IMR-90 (cell line): ENCODE measurements around the gene CLEC9A. TPM values are rescaled to one million over a fixed set of nuclear protein-coding genes. Genes with fewer than 3 reads are reported as not detected.

Experiments used
- ATAC-seq: fragments of 200-7000 bp; cut with Tn5 transposase; 2 replicates; pipeline ENCODE4 v1.9.1; 2020; ENCODE audit warnings: low read depth, mild to moderate bottlenecking, moderate library complexity
- BruUV-seq: library from RNA; stranded (reverse); fragments of 400-500 nt; replicated peaks from 2 replicates; lab custom pipeline; 2021; lab: Mats Ljungman, UMichigan
- CTCF ChIA-PET: fragments of 300-600 bp; formaldehyde crosslinking; extraction: SDS; loops from one replicate; lab custom pipeline; 2021; ENCODE audit warnings: antibody characterized with exemption; lab: Yijun Ruan, JAX
- POLR2A ChIA-PET: fragments of 300-600 bp; sonication (Branson Sonifier 250); formaldehyde crosslinking; loops from one replicate; lab custom pipeline; 2022; ENCODE audit warnings: antibody characterized with exemption; ENCODE audit not compliant: unreplicated experiment; lab: Charles Lee
- DNase-seq: peaks from one replicate; pipeline ENCODE4 v3.0.0; 2013
- H2AFZ ChIP-seq: replicated peaks from 2 replicates; pipeline ENCODE3; 2013; ENCODE audit warnings: low read length, mild to moderate bottlenecking; ENCODE audit not compliant: poor library complexity
- H2AK5ac ChIP-seq: 2 replicates; pipeline ENCODE4 v1.6.1; 2013; ENCODE audit warnings: low read depth, low read length, inconsistent platforms
- H2AK9ac ChIP-seq: replicated peaks from 2 replicates; pipeline ENCODE3; 2013; ENCODE audit warnings: mild to moderate bottlenecking, low read depth, low read length, moderate library complexity; ENCODE audit not compliant: poor library complexity
- H2BK120ac ChIP-seq: 2 replicates; pipeline ENCODE4 v1.6.1; 2013; ENCODE audit warnings: low read depth, low read length, inconsistent platforms
- H2BK15ac ChIP-seq: 3 replicates; pipeline ENCODE4 v1.6.1; 2013; ENCODE audit warnings: low read depth, low read length, inconsistent platforms
- H2BK20ac ChIP-seq: 2 replicates; pipeline ENCODE4 v1.6.1; 2013; ENCODE audit warnings: low read depth, mild to moderate bottlenecking, inconsistent platforms, low read length, moderate library complexity
- H2BK5ac ChIP-seq: 2 replicates; pipeline ENCODE4 v1.6.1; 2013; ENCODE audit warnings: mild to moderate bottlenecking, low read depth, low read length, inconsistent platforms; ENCODE audit not compliant: poor library complexity, severe bottlenecking
- H3K14ac ChIP-seq: replicated peaks from 2 replicates; pipeline ENCODE4 v1.6.1; 2013; ENCODE audit warnings: low read depth, low read length, inconsistent platforms
- H3K18ac ChIP-seq: 2 replicates; pipeline ENCODE4 v1.6.1; 2013; ENCODE audit warnings: low read depth, low read length, control low read depth
- H3K23ac ChIP-seq: 2 replicates; pipeline ENCODE4 v1.6.1; 2013; ENCODE audit warnings: low read depth, low read length, inconsistent platforms
- H3K27ac ChIP-seq: 2 replicates; pipeline ENCODE4 v1.5.1; 2013; ENCODE audit warnings: mild to moderate bottlenecking, control low read depth, low read length; ENCODE audit not compliant: insufficient read depth
- H3K27me3 ChIP-seq: 2 replicates; pipeline ENCODE4 v1.6.1; 2013; ENCODE audit warnings: low read length; ENCODE audit not compliant: control insufficient read depth, insufficient read depth
- H3K36me3 ChIP-seq: 2 replicates; pipeline ENCODE4 v1.6.1; 2013; ENCODE audit warnings: low read length, mixed read lengths; ENCODE audit not compliant: control insufficient read depth, insufficient read depth
- H3K4ac ChIP-seq: 2 replicates; pipeline ENCODE4 v1.6.1; 2013; ENCODE audit warnings: low read depth, low read length, inconsistent platforms
- H3K4me1 ChIP-seq: 2 replicates; pipeline ENCODE4 v1.6.1; 2013; ENCODE audit warnings: low read length, mixed read lengths; ENCODE audit not compliant: control insufficient read depth, insufficient read depth
- H3K4me2 ChIP-seq: 2 replicates; pipeline ENCODE4 v1.6.1; 2013; ENCODE audit warnings: low read depth, mild to moderate bottlenecking, control low read depth, low read length, moderate library complexity
- H3K4me3 ChIP-seq: 2 replicates; pipeline ENCODE4 v1.5.1; 2013; ENCODE audit warnings: low read depth, mild to moderate bottlenecking, control low read depth, low read length, moderate library complexity; ENCODE audit not compliant: insufficient read depth
- H3K56ac ChIP-seq: 2 replicates; pipeline ENCODE4 v1.6.1; 2013; ENCODE audit warnings: low read length, inconsistent platforms; ENCODE audit not compliant: insufficient read depth; ENCODE audit errors: extremely low read depth
- H3K79me1 ChIP-seq, 2 experiments: 2 replicates each; pipeline ENCODE4 v1.6.1; 2013; ENCODE audit warnings: low read length in 2 of 2, inconsistent platforms in 1 of 2, low read depth in 1 of 2
- H3K9ac ChIP-seq: 2 replicates; pipeline ENCODE4 v1.6.1; 2013; ENCODE audit warnings: low read depth, low read length, control low read depth
- H3K9me1 ChIP-seq: 2 replicates; pipeline ENCODE4 v1.6.1; 2013; ENCODE audit warnings: low read length, inconsistent platforms; ENCODE audit not compliant: insufficient read depth
- H3K9me3 ChIP-seq: 2 replicates; pipeline ENCODE4 v1.6.1; 2013; ENCODE audit warnings: low read length; ENCODE audit not compliant: control insufficient read depth, insufficient read depth
- H4K20me1 ChIP-seq: 2 replicates; pipeline ENCODE4 v1.6.1; 2013; ENCODE audit warnings: low read length, inconsistent platforms; ENCODE audit not compliant: insufficient read depth
- H4K5ac ChIP-seq: 2 replicates; pipeline ENCODE4 v1.6.1; 2013; ENCODE audit warnings: mild to moderate bottlenecking, low read depth, low read length, control low read depth
- H4K8ac ChIP-seq, 2 experiments: 2 replicates each; pipeline ENCODE4 v1.6.1; 2013; ENCODE audit warnings: low read depth in 2 of 2, low read length in 2 of 2, control low read depth in 1 of 2, inconsistent platforms in 1 of 2
- H4K91ac ChIP-seq: 2 replicates; pipeline ENCODE4 v1.6.1; 2013; ENCODE audit warnings: low read depth, low read length, inconsistent platforms; ENCODE audit not compliant: insufficient read depth
- FOS ChIP-seq: fragments of 150-350 bp; IDR thresholded peaks from 2 replicates; pipeline ENCODE4 v1.6.1; 2016; ENCODE audit warnings: low read depth, low read length
- POLR2A ChIP-seq: IDR thresholded peaks from 2 replicates; pipeline ENCODE4 v1.6.1; 2012; ENCODE audit warnings: mild to moderate bottlenecking, low read depth, low read length
- USF2 ChIP-seq: fragments of 150-350 bp; IDR thresholded peaks from 2 replicates; pipeline ENCODE4 v1.6.1; 2017; ENCODE audit warnings: mild to moderate bottlenecking, antibody characterized with exemption, low read length, low read depth
- WGBS, 2 experiments: methylation state at CpG; one replicate each; pipeline versions ENCODE4 v1.1.5 to v1.1.7; 2013; ENCODE audit warnings: missing lambda C conversion rate in 2 of 2; ENCODE audit not compliant: insufficient read length in 1 of 2; ENCODE audit errors: extremely low coverage in 2 of 2; 5-methylcytosine and 5-hydroxymethylcytosine counted together
- dilution Hi-C: fragments of 300-500 bp; cut with HindIII; formaldehyde crosslinking; loops from one replicate; pipeline ENCODE4 v1.14.3; 2018; ENCODE audit warnings: low sequenced_read_pairs; ENCODE audit not compliant: unreplicated experiment
- in situ Hi-C: fragments of 300-500 bp; cut with MboI; formaldehyde crosslinking; loops from 3 replicates; pipeline ENCODE4 v1.14.3; 2019; ENCODE audit warnings: low sequenced_read_pairs, inconsistent platforms, mixed read lengths
- intact Hi-C: fragments of 100-400 bp; cut with micrococcal nuclease; formaldehyde crosslinking; loops from 2 replicates; pipeline ENCODE4 v1.10.0; 2022
- polyA plus RNA-seq, 3 experiments: library from polyadenylated mRNA; depleted of rRNA; stranded (reverse); fragments of >200 nt; gene quantifications; 2 replicates each; pipeline ENCODE4 v1.2.3, GENCODE V29; 2012; ENCODE audit warnings: low replicate concordance in 1 of 3
- total RNA-seq: library from RNA; depleted of rRNA; stranded (reverse); fragments of >200 nt; gene quantifications from 2 replicates; pipeline ENCODE4 v1.2.3, GENCODE V29; 2012

Gene CLEC9A
- total and polyA plus RNA-seq, 2 of the 4 experiments (the other 2 are of a cell fraction), result not detected

DNA sequence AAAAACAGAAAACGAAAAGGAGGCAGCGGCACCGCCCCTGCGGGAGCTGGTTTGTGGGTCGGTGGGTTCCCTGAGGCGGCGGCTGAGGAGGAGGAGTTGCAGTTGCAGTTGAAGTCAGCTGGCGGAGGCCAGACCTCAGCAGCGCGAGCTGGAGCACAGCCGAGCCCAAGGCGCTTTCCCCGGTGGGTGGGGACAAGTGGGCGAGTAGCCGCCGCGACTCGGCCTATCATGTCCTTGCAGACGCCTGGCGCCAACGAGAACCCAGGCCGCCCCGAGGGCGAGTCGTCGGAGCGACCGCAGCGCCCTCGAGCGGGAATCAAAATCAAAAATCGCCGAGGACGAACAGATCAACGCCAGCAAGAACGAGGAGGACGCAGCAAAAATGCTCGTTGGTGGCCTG lies 81.0 kb downstream of the CLEC9A start:
- Histone ChIP-seq H3K9me3 (peaks cover 3% of the 10 kb centered on the region), H3K27ac (no peak overlapping the region), H3K23ac (no peak overlapping the region), H2BK120ac (no peak overlapping the region), H3K9ac (no peak overlapping the region), H3K4me1 (no peaks in the 10 kb centered on the region), H3K4me3 (no peak overlapping the region), H3K4me2 (no peak overlapping the region), H3K9me1 (no peaks in the 10 kb centered on the region), H2BK20ac (no peak overlapping the region), H4K91ac (no peak overlapping the region), H4K5ac (no peak overlapping the region), H3K4ac (no peak overlapping the region), H2BK15ac (no peak overlapping the region), H2AK5ac (no peak overlapping the region), H3K56ac (no peak overlapping the region), H3K18ac (no peak overlapping the region), H2AK9ac (no peak overlapping the region), H3K27me3 (no peaks in the 10 kb centered on the region), H2AFZ (no peak overlapping the region), H3K79me1 (no peaks in the 10 kb centered on the region), H4K8ac (no peak overlapping the region), H4K20me1 (no peaks in the 10 kb centered on the region), H2BK5ac (no peak overlapping the region), H3K36me3 (no peaks in the 10 kb centered on the region), H3K14ac (no peak overlapping the region)
- DNase-seq, result no peak
- dilution Hi-C loops, result no loop called here
- ChIA-PET POLR2A (no interaction called here), CTCF (no interaction called here)
- no peak for TF ChIP-seq POLR2A
- no peak for TF ChIP-seq USF2
- no peak for TF ChIP-seq FOS
- in situ Hi-C loops, result no loop called here
- WGBS, 2 experiments, result 90% methylated on average over 31 of the region's 38 CpGs; no CpG with 5 or more reads in 1 of the 2 experiments
- no peak for ATAC-seq
- intact Hi-C loops, result no loop called here
- BruUV-seq, result no TSS peak
